Adrenal gland (tissue), 5 donors: ENCODE results near the gene VWF.

Experiments used
- CTCF ChIP-seq, 6 experiments: fragments of 450-650 bp in 4 of 6; fragments of 200-600 bp in 2 of 6; sonication (generic) in 1 of 6; IDR thresholded peaks; 1 replicate in 5 of 6; 2 replicates in 1 of 6; pipeline versions ENCODE4 v1.5.1 to v1.8.0; 2016 to 2021; ENCODE audit warnings: antibody characterized with exemption in 6 of 6, mild to moderate bottlenecking in 2 of 6, moderate library complexity in 1 of 6
- POLR2A ChIP-seq, 2 donors: fragments of 450-650 bp; IDR thresholded peaks; one replicate each; pipeline ENCODE4 v1.6.1; 2017; ENCODE audit warnings: antibody characterized with exemption in 2 of 2, mild to moderate bottlenecking in 2 of 2, moderate library complexity in 1 of 2
- donor health status: DM: no; HTN: no; CAD: no.

- TF ChIP-seq CTCF (IDR thresholded peaks at IDR 0.05), result no peak
- TF ChIP-seq POLR2A (IDR thresholded peaks at IDR 0.05), result no peak
Observed at GRCh38 chr12:6104027-6104426, 20.4 kb downstream of the VWF start.
